Stimulated activated naive CD4-positive, alpha-beta T cell (primary cell): ENCODE data around the gene ULK1.

ENCODE experiments used
- DNase-seq, 6 experiments: peaks; one replicate each; lab custom pipeline; 2025; lab: John Stamatoyannopoulos, UW

Gene ULK1

DNA sequence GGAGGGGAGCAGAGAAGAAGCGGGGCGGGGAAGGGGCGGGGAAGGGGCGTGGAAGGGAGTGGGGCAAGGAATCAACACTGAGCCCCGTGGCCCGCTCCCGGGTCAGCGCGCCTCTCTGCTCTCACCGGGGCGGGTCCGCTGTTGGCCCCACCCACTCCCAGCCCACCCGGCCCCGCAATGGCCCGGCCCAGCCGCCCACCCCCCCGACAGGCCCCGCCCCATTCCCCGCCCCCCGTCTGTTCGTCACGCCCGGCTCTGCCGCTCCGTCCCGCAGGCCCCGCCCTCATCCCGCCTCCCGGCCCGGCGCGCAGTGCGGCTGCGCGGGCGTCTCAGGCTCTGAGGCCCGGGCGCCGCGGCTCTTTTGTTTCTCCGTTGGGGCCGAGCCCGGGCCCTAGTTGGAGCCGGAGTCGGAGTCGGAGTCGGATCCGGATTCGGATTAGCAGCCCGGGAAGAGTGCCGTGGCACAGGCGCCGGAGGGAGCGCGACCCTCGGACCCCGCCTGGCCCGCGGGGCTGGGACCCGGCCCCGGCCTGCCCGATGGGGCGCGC, at the start of gene ULK1:
Gene ULK1 (plus strand): TSS at position 310 of the 548 bp plus-strand sequence. CDS start 380 bp downstream, outside the sequence.
- DNase-seq = peak; percentile 76 to 92 (median 90)

DNA sequence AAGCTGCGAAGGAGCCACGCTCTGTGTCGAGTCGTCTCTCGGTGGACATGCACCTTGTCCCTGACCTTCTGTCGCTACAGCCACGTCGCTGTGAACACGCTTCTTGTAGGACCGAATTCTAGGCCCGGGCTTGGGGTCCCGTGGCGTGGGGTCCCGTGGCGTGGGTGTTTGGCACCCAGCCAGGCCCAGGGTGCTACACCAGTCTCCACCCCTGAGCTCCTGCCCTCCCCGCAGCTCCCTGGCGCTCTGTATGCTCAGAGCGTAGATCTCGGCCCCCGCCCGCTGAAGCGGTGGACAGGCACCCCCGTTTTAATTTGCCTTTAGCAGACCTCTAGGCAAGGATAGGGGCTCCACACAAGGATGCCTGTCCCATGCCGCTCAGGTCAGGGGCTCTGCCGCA, 49.8 kb upstream of the ULK1 start:
- DNase-seq = no peak

DNA sequence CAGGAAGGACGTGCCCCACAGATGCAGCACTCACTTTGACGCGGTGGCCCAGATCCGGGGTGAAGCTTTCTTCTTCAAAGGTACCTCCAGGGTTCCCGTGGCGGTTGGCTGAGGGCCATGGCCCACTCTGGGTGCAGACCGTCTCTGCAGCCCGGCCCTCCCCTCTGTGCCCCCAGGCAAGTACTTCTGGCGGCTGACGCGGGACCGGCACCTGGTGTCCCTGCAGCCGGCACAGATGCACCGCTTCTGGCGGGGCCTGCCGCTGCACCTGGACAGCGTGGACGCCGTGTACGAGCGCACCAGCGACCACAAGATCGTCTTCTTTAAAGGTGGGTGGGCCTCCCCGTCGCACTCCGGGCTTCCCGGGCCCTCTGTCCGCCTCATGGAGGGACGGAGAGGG, 49.3 kb upstream of the ULK1 start:
- no peak for DNase-seq

DNA sequence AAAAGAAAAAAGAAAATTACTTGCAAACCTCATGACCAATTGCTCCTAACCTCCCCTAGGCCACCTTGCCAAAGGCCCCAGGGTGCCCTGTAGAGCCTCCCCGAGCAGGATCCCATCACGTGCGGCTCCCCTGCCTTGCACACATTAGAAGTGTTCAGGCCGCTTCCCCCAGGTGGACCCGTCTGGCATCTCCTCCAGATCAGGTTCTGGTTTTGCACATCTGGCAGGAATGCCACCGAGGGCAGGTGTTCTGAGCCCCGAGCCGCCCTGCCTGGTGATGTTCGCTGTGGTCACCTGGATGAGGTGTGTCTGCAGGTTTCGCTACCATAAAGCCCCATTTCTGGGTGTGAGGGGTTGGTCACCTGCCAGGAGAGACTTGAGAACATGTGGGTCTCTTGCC, 47.0 kb upstream of the ULK1 start:
- no peak for DNase-seq

DNA sequence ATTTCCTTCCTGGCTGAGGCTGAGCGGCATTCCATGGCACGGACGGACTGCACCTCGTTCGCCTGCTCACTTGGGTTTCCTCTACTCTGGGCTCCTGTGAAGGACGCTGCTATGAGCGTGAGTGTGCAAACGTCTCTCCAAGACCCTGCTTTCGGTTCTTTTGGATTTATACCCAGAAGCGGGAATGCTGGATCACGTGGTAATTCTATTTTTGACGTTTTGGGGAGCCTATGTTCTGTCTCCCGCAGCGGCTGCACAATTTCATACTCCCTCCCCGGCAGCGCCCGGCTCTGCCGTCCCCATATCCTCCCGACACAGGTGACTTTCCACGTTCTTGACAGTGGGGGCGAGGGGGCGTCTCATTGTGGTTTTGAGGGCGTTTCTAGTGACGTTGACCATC, 45.7 kb upstream of the ULK1 start:
- no peak for DNase-seq

DNA sequence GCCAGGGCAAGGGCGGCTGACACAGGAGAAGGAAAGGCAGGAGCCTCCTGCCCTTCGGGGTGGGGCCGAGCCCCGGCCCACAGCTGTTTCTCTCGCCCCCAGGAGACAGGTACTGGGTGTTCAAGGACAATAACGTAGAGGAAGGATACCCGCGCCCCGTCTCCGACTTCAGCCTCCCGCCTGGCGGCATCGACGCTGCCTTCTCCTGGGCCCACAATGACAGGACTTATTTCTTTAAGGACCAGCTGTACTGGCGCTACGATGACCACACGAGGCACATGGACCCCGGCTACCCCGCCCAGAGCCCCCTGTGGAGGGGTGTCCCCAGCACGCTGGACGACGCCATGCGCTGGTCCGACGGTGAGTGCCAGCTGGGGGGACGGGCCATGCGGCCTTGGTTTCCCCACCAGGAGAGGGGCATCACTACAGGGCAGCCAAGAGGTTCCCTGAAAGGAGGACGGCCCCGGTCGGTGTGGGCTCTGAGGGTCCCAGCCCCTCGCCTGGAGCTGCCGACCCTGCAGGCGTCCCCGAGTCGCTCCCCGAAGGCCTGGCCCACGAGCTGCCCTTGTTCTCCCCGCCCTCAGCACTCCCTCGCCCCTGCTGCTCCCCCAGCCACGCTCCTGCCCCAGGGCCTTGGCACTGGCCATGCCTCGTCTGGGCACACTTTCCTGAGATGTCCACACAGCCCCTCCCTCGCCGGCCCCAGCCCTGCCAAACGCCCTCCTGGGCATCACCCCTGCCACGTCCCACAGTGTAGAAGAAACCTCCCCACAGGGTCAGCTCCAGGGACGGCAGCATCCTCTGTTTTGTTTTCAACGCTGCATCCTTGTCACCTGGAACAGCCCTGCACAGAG, 44.5 kb upstream of the ULK1 start:
- DNase-seq = no peak

DNA sequence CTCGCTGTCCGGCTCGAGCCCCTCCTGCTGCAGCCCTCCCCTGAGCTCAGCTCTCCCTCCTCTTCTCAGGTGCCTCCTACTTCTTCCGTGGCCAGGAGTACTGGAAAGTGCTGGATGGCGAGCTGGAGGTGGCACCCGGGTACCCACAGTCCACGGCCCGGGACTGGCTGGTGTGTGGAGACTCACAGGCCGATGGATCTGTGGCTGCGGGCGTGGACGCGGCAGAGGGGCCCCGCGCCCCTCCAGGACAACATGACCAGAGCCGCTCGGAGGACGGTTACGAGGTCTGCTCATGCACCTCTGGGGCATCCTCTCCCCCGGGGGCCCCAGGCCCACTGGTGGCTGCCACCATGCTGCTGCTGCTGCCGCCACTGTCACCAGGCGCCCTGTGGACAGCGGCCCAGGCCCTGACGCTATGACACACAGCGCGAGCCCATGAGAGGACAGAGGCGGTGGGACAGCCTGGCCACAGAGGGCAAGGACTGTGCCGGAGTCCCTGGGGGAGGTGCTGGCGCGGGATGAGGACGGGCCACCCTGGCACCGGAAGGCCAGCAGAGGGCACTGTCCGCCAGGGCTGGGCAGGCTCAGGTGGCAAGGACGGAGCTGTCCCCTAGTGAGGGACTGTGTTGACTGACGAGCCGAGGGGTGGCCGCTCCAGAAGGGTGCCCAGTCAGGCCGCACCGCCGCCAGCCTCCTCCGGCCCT, 43.4 kb upstream of the ULK1 start:
- DNase-seq = peak in 1 of 6 experiments; percentile 21

DNA sequence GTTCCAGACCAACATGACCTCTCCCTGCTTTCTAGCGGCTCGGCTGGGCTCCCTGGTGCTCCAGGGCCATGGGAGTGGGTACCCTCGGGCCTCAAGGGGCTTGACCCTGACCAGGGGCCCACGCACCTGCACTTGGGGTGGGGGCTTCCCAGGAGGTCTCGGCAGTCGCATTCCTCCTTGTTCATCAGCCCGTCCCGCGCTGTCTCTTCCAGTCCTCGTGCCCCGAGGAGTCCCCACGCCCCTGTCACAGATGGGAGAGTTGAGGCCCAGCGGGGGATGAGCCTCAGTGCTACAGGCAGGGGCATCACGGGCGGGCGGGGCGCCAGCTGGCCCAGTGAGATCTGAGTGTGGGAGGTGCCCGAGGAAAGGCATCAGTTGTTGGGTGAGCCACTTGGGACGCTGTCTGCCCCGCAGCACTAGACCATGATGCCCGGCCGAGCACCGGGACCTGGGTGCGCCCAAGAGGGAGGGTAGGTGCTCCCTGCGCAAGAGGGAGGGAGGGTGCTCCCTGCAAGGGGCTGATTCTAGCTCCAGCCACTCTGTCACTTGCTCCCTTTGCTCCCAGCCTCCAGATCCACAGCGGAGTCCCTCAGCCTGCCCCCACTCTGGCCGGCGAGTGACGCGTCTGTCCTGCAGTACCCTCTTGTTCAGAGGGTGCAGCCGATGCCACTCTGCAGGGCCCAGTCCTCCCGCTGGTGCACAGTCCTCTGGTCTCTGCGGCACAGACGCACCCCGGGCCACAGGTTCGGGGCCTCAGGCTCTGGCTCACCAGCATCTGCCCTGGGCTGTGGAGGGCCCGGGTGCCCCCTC, 42.5 kb upstream of the ULK1 start:
- DNase-seq = no peak

DNA sequence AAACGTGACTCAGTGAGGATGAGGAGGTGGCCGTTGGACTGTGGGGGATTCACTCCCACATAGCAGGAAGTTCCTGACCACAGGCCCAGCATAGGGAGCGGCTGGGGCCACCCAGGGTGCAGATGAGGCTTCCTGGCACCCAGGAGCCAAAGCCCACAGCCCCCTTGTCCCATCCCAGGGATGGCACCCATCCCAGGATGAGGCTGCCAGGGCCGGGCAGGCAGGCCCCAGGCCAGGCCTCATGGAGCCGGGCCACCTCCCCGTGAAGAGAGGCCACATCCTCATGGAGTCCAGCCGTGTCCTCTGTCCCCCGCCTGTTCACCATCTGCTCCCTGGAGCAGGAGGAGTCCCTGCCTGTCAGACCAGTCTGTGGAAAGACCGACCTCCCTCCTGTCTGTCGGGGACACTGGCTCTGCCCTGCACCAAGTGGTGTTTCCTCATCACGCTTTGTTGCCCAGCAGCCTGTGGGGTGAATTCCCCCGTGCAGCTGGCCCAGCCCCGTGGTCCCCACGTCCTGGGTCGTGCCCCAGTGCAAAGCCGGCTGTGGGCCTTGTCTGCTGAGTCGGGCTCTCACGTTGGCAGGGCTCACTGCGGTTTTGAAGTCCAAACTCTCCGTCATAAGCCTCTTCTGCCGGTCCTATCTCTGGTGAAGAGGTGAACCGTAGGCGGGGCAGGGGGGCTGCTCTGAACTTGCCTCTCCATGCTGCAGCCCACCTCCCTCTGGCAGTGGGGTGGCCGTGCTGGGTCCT, 41.7 kb upstream of the ULK1 start:
- no peak for DNase-seq

DNA sequence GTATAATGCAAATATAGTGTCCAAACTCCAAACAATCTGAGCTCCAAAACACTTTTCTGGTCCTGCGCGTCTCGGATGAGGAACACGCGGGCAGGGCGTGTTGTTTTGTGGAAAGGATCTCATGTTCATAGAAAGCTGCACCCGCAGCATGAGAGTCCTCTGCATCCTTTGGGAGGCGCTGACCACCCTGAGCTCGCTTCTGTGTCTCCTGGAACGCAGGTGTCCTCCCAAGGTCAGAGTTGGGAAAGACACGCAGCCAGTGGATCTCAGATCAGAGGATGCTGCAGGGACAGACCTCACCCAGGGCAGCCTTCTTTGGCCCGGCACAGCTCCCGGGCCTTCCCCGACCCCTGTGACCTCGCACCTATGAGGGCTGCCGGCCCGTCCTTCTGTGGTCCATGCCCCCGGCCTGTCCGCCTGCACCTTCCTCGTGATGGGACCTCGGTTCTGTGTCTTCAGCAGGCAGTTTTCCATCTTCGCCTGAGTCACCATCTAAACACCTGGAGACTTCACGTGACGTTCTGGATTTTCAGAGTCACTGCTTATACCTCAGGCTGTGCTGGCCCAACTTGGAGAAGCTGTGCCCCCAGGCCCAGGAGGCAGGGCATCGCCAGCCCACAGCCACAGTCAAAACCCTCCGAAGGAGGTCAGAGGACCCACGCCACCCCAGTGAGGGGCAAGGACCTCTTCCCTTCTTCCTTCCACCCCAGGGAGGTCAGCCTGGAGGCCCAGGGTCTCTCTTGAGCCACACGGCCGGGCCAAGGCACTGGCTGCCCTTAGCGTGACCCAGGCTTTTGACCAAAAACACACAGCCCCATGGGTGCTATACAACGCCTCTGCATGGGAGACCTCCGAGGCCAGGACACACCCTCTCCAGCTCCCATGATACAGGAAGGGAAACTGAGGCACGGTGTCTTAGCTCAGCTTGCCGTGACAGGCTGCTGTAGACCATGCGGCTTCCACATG, 40.3 kb upstream of the ULK1 start:
- no peak for DNase-seq

DNA sequence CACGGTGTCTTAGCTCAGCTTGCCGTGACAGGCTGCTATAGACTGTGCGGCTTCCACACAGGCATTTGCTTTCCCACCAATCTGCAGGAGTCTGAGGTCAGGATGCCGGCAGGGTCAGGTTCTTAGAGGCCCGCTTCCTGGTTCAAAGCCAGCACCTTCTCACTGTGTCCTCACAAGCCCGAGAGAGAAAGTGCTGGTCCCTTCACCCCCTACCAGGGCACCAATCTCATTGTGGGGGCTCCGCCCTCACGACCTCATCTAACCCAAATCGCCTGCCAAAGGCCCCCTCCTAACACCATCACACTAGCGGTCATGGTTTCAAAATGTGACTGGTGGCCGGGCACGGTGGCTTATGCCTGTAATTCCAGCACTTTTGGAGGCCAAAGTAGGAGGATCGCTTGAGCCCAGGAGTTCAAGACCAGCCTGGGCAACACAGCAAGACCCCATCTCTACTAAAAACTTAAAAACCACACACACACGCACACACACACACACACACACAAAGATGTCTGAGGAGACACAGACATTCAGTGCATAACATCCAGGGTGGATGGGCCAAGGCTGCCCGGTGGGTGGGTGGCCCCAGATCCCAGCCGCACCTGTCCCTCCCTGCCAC, 39.5 kb upstream of the ULK1 start:
- DNase-seq = no peak

DNA sequence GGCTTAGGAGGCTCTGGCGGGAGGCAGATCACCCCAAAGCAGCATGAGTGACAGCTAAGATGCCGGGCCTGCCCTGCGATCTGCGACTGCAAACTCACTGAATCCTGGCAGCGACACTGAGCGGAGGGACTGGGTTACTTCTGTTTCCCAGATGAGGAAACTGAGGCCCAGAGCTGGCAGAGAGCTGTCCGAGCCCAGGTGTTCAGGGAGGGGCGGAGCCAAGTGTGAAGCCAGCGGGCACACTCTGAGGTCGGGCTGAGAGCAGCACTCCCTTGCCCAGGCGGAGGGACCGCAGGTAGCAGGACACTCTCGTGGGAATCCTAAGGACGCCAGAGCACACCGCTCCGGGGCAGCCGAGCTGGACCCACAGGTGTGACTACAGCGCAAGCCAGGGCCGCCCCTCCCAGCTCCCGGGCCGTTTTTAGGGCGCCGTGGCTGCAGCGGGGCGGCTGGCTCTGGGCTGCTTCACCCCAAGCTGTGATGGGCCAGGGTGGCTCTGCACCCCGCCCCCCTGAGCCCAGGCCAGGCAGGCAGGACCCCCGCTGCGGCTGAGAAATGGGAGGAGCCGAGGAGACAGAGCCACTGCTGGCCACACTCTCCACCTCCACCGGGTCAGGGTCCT, 38.8 kb upstream of the ULK1 start:
- DNase-seq = no peak

DNA sequence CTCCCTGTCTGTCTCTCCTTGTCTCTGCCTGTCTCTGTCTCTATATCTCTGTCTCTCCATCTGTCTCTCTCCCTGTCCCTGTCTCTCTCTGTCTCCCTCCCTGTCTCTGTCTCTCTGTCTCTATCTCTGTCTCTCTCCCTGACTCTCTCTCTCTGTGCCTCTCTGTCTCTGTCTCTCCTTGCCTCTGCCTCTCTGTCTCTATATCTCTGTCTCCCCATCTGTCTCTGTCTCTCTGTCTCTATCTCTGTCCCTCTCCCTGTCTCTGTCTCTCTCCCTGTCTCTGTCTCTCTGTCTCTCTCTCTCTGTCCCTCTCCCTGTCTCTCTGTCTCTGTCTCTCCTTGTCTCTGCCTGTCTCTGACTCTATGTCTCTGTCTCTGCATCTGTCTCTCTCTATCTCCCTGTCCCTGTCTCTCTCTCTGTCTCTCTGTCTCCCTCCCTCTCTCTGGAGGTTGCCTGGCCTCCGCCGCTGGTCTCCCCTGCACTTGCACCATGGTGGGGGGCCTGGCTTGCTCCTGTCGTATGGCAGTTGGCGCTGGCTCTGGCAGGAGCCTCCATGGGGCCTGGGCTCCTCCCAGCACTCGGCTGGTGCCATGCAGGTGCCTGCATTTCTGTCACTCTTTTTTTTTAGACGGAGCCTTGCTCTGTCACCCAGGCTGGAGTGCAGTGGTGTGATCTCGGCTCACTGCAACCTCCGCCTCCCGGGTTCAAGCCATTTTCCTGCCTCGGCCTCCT, 37.9 kb upstream of the ULK1 start:
- no peak for DNase-seq

DNA sequence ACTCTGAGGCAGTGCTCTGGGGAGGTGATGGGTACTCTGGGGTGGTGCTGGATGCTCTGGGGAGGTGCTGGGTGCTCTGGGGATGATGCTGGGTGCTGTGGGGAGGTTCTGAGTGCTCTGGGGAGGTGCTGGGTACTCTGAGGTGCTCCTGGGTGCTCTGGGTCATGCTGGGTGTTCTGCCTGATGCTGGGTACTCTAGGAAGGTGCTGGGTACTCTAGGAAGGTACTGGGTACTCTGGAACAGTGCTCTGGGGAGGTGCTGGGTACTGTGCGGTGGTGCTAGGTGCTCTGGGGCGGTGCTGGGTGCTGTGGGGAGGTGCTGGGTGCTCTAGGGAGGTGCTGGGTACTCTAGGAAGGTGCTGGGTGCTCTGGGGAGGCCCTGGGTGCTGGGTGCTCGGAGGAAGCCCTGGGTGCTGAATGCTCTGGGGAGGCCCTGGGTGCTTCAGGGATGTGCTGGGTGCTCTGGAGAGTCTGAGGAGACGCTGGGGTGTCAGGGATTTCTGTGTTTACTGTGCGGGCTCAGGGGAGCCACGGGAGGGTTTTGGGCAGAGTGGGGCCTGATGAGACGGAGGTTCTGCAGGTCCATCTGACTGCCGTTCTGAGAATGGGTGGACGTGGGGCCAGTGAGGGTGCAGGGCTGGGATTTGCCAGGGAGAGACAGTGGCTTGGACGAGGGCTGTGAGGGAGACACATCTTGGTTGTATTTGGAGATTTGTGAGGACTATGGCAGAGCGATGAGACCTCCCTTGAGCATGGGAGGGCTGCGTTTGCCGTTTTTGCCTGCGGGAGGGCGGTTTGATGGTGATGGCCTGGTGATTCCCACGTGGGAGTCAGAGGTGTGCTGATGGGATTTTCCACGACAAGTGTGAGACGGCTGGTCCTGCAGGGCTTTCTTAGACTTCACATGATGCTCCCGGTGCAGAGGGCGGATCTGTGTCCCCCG, 36.2 kb upstream of the ULK1 start:
- no peak for DNase-seq

DNA sequence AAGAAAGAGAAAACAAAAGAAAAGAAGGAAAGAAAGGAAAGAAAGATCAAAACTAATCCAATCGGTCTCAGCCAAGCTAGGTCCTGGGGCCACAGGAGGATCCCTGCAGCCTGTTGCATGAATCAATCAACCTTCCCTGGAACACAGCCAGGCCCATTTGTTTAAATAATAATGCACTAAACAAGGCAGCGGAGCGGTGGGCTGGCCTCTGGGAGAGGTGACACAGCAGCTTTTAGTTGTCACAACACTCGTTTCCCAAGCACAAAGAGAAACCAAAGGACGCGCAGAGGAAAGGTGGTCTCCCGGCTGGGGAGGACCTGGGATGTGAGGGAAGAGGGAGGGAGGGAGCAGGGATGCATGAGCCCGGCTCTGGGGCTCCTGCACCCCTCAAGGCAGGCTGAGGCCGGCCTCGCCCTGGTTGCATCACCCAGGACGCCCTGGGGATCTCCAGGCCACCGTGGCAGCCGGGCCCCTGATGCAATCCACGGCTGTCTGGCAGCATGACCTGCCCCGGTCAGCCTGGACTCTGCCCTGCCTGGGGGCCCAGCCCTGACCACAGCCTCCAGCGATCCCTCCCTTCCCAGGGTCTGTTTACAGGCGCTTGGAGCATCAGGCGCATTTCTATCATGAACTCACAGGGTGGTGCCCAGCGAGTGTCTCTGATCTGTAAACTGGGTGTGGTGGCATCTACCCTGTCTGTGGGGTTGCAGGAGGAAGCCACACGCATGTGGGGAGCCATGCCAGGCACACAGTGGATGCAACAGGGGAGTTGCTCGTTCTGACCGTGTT, 33.8 kb upstream of the ULK1 start:
- no peak for DNase-seq

DNA sequence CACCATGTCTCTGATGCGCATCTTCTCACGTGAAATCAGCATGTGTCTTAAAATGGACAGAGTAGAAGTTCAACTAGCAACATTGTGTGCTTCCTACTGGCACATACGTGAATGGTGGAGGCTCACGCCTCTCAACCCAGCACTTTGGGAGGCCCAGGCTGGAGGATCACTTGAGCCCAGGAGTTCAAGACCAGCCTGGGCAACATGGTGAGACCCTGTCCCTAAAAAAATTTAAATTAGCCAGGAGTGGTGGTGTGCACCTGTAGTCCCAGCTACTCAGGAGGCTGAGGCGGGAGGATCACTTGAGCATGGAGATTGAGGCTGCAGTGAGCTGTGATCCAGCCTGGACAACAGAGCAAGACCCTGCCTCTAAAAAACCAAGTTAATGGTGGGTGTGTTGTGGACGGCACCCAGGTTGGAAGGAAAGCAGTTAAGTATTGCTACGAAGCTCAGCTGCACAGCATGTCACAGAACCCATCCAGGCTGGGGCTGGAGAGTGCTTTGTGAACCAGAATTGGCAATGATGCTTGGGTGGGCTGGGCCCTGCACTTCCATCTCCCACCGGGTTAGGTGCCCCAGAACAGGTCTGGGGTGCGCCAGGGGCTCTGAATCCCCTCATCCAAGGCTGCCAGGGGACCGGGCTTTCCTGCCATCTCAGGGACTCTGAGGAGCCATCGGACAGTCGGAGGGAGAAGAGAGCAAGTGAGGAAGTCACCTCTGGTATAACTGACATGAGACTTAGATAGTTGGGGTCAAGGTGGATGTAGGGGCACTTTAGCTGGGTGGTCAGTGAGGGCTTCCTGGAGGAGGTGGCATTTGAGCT, 33.0 kb upstream of the ULK1 start:
- DNase-seq = no peak
